Left renal pelvis (tissue), 4 donors: ENCODE measurements around the gene KPNA1. TPM values are rescaled to one million over a fixed set of nuclear protein-coding genes. Genes with fewer than 3 reads are reported as not detected.
"Not testable (repeated sequence)": the region's sequence is repeated elsewhere in the genome, so short reads cannot be mapped to it uniquely, and the experiment has no call there.

Experiments
- DNase-seq, 4 donors: peaks; one replicate each; pipeline ENCODE4 v3.0.0-alpha.2; 2013; ENCODE audit warnings: low read depth in 4 of 4, low spot score in 3 of 4
- polyA plus RNA-seq, 4 donors: library from polyadenylated mRNA; unstranded; fragments of 120-200 nt; gene quantifications; one replicate each; pipeline ENCODE4 v1.2.1, GENCODE V29; 2013; ENCODE audit not compliant: insufficient read length in 4 of 4

The KPNA1 gene
- polyA plus RNA-seq, 4 donors, result 38.6 to 54.6 (median 48.6) TPM

DNA sequence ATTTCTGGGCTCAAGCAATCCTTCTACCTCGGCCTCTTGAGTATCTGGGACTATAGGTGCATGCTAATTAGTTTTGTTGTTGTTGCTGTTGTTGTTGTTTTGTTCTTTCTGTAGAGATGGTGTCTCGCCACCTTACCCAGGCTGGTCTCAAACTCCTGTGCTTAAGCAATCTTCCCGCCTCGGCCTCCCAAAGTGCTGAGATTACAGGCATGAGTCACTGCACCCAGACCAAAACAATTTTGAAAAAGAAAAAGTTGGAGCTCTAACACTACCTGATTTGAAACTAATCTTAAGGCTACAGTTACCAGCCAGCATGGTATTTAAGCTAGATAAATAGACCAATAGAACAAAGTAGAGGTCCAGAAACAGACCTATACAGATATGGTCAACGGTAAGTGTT, 29.8 kb downstream of the KPNA1 start:
- DNase-seq, result no peak

DNA sequence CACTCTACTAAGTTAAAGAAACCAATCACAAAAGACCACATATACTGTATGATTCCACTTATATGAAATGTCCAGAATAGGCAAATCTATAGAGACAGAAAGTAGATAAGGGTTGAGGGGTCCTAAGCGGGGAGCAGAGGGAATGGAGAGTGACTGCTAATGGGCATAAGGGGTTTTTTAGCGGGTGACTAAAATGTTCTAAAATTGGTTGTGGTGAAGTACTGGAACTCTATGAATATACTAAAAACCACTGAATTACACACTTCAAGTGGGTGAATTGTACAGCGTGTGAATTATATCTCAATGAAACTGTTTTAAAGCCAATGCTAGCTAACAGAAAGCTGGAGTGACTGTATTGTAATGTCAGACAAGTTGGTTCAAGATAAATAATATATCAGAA, 33.3 kb downstream of the KPNA1 start:
- no peak for DNase-seq

DNA sequence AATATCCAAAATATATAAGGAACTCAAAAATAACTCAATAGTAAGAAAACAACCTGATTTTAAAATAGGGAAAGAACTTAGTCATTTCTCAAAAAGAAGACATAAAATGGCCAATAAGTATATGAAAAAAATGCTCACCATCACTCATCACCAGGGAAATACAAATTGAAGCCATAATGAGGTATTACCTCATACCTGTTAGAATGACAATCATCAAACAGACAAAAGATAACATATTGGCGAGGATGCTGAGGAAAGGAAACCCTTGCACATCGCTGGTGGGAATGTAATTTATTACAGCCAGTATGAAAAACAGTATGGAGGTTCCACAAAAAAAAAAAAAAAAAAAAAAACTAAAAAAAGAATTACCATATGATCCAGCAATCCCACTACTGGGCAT, 38.2 kb downstream of the KPNA1 start:
- no peak for DNase-seq

DNA sequence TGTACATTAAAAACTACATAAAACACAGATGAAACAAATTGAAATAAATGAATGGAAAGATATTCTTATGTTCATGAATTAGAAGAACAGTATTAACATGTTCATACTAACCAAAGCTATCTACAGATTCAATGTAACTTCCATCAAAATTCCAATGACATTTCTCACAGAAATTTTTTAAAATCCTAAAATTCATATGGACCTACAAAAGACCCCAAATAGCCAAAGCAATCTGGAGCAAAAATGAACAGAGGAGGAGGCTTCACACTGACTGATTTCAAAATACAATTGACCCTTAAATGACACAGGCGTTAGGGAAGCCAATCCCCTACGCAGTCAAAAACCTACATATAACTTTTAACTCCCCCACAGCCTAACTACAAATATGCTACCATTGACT, 39.4 kb downstream of the KPNA1 start:
- DNase-seq, result no peak

- no peak for DNase-seq
Observed at GRCh38 chr3:122469659-122470058, 45.1 kb downstream of the KPNA1 start.

DNA sequence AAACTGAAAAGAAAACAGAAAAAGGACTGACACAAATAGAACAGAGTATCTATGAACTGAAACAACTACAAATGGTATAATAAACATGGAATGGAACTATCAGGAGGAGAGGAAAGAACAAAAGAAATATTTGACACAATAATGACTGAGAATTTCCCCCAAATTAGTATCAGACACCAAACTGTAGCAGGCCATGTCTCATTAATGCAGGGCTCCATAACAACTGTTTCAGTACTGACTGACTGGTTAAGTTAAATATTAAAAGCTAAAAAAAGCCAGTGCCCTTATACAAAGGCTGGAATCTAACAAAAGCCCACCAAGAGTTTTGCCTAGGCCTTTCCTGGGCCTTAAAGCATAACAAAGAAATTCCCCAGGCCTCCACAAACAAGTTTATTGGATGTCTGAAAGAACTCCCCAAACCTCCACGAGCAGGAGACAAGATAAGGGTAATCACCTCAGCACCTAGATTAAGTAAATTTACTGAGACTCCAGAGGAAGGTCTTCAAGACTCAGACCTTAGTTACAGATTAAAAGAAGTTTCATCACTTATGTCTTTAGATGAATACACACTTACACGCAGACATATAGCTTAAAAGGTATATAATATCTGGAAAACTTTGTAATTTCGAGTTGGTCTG, 45.7 kb downstream of the KPNA1 start:
- no peak for DNase-seq

DNA sequence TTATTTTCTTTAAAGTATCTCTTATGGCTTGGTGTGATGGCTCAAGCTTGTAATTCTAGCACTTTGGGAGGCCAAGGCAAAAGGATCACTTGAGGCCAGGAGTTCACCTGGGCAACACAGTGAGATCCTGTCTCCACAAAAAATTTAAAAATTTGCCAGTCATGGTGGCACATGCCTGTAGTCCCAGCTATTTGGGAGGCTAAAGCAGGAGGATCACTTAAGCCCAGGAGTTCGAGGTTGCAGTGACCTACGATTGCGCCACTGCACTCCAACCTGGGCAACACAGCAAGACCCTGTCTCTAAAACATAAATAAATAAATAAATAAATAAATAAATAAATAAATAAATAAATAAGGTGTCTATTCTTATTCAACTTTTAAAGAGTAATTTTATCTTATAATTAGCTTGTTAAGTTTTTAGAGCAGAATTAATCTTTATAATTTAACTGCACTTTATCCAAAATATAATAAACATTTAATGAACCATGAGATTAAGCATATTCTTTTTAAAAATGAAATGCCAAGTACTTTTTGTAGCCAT, 48.0 kb downstream of the KPNA1 start:
- no peak for DNase-seq

DNA sequence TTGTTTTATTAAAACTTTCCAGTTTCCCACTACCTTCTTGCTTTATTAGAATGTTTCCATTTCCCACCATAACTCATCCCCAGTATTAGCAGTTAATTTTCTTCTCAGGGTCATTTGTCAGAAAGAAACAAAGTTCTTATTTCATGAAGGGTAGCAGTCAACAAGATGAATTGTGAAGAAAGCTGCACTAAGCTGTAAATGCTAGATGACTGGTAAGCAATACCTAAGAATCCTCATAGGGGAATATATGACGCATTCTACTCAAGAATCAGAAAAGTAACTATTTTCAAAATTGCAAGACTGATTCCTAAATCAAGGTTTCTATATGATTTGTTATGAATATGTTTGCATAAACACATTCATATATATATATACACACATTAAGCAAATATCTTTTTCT, 50.1 kb downstream of the KPNA1 start:
- no peak for DNase-seq

- DNase-seq, result no peak
Observed at GRCh38 chr3:122462406-122462805, 52.3 kb downstream of the KPNA1 start.

GRCh38 chr3:122461806-122462205, 52.9 kb downstream of the KPNA1 start:
- DNase-seq, result no peak

- DNase-seq, result peak in 2 of 4 donors; percentile 4 to 5
Observed at GRCh38 chr3:122458992-122459391, 55.7 kb downstream of the KPNA1 start.

DNA sequence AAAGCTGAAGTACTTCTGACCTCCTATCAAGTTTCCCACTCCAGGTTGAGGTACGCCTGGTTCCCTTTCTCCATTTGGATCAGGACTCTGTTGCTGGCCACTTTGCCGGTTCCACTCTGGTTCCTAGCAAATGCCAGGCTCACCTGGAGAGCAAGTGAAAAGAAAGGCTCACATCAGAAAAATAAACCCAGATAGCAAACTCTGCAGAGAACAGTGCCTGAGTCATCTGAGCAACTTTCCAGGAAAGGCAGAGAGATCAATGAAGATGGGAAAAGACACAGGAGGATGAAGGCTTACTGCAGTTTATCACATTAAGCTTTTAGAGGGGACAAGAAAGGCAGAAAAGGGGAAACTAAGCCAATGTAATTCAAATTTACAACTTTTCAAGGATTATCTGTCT, 57.0 kb downstream of the KPNA1 start:
- no peak for DNase-seq

DNA sequence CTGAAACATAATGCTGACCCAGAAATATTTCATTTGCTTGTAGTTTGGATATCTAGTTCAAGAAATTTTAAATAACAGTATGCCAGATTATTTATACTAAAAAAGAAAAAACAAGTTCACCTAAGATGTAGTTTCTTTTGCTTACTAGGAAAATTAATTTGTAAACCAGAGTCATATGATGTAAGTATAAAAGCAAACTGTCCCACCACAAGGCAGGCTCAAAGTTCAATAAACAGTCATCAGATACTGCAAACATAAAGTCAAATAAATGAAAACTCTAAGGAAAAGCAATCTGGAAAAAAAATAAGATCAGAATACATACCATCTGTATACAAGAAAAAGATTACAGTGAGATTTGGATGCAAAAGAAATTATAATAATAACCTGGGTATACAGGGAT, 58.7 kb downstream of the KPNA1 start:
- no peak for DNase-seq

- no peak for DNase-seq
Observed at GRCh38 chr3:122451371-122451770, 63.4 kb downstream of the KPNA1 start.

DNA sequence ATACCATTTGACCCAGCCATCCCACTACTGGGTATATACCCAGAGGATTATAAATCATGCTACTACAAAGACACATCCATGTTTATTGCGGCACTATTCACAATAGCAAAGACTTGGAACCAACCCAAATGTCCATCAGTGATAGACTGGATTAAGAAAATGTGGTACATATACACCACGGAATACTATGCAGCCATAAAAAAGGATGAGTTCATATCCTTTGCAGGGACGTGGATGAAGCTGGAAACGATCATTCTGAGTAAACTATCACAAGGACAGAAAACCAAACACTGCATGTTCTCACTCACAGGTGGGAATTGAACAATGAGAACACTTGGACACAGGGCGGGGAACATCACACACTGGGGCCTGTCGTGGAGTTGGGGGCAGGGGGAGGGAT, 66.5 kb downstream of the KPNA1 start:
- DNase-seq, result not testable (repeated sequence)

DNA sequence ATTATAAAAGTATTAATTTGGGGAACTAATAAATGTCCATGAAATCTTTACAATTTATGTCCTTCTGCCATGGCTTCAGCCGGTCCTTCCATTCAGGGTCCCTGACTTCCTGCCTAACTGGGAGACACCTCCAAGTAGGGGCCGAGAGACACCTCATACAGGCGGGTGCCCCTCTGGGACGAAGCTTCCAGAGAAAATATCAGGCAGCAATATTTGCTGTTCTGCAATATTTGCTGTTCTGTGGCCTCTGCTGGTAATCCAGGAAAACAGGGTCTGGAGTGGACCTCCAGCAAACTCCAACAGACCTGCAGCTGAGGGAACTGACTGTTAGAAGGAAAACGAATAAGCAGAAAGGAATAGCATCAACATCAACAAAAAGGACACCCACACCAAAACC, 70.2 kb downstream of the KPNA1 start:
- DNase-seq, result not testable (repeated sequence)

- DNase-seq, result not testable (repeated sequence)
Observed at GRCh38 chr3:122443762-122444490, 70.8 kb downstream of the KPNA1 start.

DNA sequence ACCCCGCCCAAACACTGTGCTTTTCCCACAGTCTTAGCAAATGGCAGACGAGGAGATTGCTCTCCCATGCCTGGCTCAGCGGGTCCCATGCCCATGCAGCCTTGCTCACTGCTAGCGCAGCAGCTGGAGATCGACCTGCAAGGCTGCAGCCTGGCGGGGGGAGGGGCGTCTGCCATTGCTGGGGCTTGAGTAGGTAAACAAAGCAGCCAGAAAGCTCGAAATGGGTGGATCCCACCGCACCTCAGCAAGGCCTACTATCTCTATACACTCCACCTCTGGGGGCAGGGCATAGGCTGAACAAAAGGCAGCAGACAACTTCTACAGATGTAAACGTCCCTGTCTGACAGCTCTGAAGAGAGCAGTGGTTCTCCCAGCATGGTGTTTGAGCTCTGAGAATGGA, 71.6 kb downstream of the KPNA1 start:
- DNase-seq, result no peak

DNA sequence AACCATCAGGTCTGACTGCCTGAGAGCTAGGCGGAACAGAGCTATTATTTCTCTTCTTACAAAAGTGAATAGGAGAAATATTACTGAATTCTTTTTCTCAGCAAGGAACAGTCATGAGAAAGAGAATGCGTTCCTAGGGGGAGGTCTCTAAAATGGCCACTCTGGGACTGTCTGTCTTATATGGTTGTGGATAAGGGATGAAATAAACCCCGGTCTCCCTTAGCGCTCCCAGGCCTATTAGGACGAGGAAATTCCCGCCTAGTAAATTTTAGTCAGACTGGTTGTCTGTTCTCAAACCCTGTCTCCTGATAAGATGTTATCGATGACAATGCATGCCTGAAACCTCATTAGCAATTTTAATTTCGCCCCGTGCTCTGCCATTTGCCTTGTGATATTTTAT, 78.8 kb downstream of the KPNA1 start:
- DNase-seq, result no peak

DNA sequence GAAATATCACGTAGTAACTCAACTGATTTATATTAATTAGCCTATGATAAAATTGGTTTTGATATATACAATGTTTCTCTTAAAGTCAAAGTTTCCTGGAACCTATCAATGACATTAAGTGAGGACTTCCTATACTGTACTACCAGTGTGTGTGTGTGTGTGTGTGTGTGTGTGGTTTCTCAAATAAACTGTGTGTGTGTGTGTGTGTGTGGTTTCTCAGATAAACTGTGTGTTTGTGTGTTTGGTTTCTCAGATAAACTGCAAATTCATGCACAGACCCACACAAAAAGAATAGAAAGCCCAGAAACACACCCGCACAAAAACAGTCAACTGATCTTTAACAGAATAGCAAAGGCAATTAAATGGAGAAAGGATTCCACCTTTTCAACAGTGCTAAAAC, 84.4 kb downstream of the KPNA1 start:
- DNase-seq, result no peak

- DNase-seq, result no peak
Observed at GRCh38 chr3:122427857-122428471, 86.8 kb downstream of the KPNA1 start.

GRCh38 chr3:122421836-122422235, 92.9 kb downstream of the KPNA1 start:
- DNase-seq, result no peak
